Stimulated activated CD4-positive, alpha-beta T cell treated with anti-CD3 and anti-CD28 coated beads, Interleukin-4, amount 100 ng/mL, for 1 hour (primary cell): ENCODE results near the gene DPM3.
"Not testable (repeated sequence)": the region's sequence is repeated elsewhere in the genome, so short reads cannot be mapped to it uniquely, and the experiment has no call there.

Experiments used
- DNase-seq: peaks from one replicate; pipeline ENCODE4 v3.0.0-alpha.2; 2020

The DPM3 gene, protein sequence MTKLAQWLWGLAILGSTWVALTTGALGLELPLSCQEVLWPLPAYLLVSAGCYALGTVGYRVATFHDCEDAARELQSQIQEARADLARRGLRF

DNA sequence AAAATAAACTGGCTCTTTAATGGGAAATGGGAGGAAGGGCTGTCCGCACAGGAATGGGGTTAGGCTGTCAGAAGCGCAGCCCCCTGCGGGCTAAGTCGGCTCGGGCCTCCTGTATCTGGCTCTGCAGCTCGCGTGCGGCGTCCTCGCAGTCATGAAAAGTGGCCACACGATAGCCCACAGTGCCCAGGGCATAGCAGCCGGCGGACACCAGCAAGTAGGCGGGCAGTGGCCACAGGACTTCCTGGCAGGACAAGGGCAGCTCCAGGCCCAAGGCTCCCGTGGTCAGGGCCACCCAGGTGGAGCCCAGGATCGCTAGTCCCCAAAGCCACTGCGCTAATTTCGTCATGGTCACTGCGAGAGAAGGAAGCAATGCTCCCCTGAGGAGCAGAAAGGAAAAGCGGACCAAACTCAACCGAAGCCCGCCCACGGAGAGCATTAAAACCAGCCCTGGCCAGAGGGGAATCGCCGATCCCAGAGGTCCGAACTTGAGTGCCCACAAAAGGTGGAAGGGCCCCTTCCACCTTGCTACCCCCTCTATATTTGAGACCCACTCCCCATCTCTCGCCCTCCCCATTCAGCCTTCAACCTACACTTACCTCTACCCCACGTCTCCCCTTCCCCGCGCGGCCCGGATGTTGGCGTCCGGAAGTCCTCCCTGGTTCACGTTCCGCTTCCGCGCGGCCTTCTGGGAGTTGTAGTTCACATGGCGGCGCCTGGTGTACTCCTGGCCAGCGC, at the start of gene DPM3:
DPM3 (minus strand) TSS at position 637 of the 735 bp plus-strand sequence; CDS start at position 346, 291 bp downstream.
- peak; percentile 93 for DNase-seq

GRCh38 chr1:155189926-155190325, 49.6 kb upstream of the DPM3 start:
- DNase-seq: not testable (repeated sequence)

- no peak for DNase-seq
Measured at GRCh38 chr1:155188268-155188667, 47.9 kb upstream of the DPM3 start.

DNA sequence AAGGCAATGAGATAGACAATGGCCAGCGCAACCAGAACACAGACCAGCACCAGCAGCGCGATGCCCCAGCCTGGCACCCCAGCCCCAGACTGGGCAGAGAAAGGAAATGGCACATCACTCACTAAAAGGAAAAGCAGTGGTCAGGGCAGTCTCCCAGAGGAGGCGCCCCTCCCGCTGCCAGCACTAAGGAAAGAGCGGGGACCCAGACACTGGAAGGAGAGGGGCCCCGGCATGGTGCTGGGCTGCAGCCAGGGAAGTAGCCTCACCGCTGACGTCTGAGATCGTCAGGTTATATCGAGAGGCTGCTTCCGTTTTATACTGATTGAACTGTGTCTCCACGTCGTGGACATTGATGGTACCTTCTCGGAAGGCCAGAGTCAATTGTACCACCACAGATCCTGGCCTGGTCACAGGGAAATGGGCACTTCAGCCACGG, 47.1 kb upstream of the DPM3 start:
- DNase-seq: no peak

DNA sequence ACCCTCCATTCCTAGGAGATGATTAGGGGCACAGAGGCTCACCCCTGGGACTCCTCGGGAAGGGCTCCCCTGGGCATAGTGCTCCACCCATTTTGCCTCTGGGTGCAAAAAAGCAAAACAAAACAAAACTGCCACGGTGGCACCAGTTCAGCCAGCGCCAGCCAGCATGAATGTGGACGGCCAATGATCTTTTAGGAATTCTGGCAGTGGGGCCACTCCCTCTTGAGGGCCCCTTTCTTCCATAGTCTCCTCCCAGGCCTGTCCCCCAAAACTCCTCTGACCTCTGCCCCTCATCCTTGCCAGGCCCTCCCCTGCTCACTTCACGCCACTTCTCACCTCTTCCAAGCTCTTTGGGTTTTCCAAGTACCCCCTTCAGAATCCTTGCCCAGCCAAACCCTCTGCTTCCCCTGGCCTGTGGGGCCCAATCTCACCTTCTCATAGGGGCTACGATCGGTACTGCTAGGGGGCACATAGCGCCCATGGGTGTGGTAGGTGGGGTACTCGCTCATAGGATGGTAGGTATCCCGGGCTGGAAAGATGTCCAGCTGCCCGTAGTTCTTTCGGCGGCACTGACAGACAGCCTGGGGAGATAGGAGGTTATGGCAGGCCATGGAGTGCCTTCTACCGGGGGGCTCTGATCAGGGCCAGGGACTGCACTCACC, 46.6 kb upstream of the DPM3 start:
- DNase-seq: no peak

DNA sequence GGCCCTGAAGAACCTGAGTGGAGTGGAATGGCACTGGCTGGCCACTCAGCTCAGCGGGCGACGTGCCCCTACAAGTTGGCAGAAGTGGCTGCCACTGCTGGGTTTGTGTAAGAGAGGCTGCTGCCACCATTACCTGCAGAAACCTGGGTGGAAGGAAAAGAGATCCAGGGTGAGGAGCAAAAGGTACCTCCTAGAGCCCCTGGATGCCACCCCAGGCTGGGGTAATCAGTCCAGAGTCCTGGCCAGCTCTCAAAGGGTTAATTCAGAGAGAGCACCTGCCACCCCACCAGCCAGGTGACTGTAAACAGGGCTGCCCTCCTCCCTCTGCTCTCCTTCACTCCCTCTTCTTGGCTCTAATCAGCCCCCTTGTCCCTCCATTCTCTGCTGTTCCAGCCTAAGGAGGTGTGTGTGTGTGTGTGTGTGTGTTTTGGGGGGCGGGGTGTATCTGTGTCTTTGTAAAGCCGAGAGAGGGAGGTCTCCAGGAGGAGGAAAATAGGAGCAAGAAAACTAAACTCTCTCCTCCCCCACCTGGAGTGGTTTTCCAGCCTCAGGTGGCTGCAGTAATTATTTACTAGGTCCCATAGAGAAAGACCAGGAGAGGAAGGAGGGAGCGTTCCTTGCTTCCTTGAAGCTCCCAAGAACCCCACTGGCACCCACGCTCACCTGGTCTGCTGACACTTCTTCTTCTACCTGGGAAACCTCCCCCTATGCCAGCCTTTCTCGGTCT, 45.9 kb upstream of the DPM3 start:
- DNase-seq: no peak

DNA sequence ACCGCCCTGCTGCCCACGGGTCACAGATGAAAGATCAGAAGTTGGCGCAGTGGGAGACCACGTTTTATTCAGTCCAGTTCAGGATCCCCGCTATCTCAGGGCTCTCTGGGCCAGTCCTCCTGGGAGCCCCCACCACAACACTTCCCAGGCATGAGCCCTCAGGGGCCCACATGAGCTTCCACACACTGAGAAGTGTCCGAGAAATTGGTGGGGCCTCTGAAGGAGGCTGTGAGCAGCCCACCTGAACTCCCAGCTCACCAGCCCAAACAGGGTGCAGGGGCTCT, 45.4 kb upstream of the DPM3 start:
- no peak for DNase-seq

DNA sequence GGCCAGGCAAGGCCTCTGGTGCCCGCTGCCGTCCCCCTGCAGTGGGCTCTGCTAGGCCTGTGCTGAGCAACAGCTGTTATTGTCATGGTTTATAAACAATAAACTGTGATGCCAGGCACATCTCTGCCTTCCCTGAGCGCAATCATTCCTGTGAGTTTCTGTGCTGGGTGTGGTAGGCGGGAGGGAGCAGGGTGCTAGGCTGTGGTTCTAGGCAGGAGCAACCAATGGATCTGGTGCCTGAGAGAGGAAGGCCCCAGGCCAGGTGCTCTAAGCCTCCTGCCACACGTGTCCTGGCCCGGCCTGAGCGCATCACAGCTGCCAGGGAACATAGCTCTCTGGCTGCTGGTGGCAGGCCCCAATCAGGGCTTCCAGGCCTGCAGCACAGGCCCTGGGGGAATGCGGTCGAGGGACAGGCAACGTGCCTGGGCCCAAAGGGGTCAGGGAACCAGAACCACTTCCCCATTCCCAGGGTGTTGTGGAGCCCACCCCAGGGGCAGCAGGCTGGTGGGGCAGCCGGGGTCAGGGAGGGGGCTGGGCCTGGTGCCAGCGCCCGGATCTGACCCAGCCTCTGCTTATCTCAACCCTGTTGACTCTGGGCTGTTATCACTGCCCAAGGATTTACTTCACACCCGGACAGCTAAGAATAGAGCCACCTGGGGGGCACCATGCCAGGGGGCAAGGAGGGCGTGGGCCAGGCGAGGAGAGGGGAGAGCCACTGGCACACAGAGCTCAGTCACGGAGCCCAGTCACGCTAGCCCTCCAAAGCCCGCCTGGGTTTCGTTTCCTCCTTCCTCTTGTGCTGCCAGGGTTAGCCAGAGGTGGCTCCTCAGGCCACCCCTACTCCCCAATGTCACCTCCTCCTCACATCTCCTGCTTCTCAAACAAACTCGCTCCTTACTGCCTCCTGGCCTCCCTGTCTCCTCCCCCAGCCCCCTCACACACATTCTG, 44.8 kb upstream of the DPM3 start:
- no peak for DNase-seq

DNA sequence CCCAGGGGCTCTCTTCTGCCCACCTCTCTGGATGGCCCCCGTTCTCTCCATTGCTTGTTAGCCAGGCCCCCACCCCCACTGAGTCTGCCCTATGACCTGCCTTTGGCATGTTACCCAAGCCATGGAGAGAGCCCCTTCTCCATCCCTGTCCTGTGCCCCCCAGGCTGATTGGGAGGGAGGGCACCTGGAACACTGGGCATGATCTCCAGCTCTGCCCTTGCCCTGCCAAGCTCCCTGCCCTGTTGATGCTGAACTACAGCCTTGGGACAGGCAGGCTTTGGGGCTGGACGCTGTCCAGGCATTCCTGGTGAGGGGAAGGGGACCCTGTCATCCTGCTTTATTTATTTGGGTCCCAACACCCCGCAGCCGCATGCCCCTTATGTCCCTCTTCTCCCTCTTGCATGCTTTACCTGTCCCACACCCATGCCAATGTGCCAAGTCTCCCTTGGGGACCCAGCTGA, 44.0 kb upstream of the DPM3 start:
- DNase-seq: no peak

DNA sequence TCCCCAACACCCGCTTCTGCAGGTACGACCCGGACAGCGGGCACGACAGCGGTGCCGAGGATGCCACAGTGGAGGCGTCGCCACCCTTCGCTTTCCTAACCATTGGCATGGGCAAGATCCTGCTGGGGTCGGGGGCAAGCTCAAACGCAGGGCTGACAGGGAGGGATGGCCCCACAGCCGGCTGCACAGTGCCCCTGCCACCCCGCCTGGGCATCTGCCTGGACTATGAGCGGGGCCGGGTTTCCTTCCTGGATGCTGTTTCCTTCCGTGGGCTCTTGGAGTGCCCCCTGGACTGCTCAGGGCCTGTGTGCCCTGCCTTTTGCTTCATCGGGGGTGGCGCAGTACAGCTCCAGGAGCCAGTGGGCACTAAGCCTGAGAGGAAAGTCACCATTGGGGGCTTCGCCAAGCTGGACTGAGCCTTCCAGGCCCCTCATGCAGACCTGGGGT, 43.5 kb upstream of the DPM3 start:
- DNase-seq: no peak

DNA sequence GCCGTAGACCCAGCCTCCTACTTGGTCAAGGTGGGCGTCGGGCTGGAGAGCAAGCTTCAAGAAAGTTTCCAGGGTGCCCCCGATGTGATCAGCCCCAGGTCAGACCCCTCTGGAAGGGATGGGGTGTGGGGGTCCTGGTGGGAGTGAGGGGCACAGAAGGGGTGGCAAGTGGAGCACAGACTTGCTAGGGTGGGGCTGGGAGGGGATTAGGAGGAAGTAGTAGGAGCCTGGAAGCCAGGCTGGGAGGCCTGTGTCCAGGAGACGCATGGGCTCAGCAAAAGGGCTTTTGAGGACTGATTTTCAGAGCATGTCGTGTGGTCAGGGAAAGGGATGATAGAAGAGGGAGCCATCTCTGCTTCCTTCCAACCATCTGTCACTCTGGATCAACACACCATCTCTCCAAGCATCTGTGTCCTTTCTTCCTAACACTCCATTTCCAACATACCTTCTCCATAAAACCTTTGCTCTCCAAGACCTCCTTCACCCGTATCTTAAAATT, 41.8 kb upstream of the DPM3 start:
- DNase-seq: no peak

GRCh38 chr1:155181371-155182051, 41.2 kb upstream of the DPM3 start:
- DNase-seq: no peak

- no peak for DNase-seq
Measured at GRCh38 chr1:155179112-155180031, 39.0 kb upstream of the DPM3 start.

DNA sequence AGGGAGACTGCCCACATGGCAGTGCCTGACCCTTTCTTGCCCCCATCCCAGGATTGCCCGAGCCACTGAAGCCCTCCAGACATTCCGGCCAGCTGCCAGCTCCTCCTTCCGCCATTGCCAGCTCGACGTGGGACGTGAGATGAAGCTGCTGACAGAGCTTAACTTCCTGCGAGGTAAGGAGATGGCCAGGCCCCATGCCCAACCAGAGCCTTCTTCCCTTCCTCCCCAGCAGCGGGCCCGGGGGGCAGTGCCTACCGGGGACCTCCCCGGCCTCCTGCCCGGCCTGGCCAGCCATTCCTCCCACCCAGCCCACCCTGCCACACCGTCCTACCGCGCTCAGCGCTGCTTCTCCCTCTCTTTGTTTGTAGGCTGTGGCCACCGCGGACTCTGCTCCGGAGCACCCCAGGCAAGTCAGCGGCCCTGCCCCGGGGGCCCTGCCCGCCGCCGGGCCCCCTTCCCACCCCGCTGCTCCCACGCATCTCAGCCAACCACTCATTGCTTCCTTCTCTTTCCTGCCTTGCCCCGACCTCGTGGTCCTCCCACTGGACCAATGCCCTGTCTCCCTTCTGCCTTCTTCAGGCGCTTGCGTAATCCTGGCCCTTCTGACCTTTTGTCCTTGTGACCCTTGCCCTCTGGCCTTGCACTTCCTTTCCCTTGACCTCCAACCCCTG, 38.2 kb upstream of the DPM3 start:
- no peak for DNase-seq

- DNase-seq: no peak
Measured at GRCh38 chr1:155177918-155178281, 37.6 kb upstream of the DPM3 start.

- DNase-seq: no peak
Measured at GRCh38 chr1:155177192-155177917, 37.0 kb upstream of the DPM3 start.

DNA sequence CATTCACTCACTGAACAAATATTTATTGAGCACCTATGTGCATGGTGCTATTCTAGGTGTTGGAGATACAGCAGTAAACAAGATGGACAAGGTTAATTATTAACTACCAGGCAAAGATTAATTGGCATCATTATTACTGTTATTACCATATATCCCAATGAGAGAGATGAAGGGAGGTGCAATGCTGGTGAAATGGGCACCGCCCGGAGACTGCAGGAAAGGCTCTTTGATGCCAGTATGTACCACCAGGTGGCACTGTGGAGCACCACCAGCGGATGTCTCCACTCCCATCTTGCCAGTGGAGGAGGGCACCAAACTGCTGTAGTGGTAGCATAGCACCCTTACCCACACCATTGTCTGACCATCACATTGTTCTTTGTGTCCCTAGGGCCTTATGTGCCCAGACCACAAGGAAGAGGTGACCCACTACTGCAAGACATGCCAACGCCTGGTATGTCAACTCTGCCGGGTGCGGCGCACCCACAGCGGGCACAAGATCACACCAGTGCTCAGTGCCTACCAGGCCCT, 36.3 kb upstream of the DPM3 start:
- DNase-seq: peak; percentile 86

- no peak for DNase-seq
Measured at GRCh38 chr1:155175927-155176371, 35.6 kb upstream of the DPM3 start.
